Stimulated activated CD4-positive, alpha-beta T cell treated with anti-CD3 and anti-CD28 coated beads, TNF-alpha, amount 100 ng/mL, for 24 hours (primary cell): ENCODE results near the gene LMTK2.

ENCODE experiments used
- DNase-seq, 3 experiments: peaks; one replicate each; pipeline ENCODE4 v3.0.0-alpha.2; 2020; ENCODE audit warnings: low read depth in 3 of 3

The LMTK2 gene

GRCh38 chr7:98106647-98107312, at the start of gene LMTK2:
TSS of gene LMTK2 (plus strand) at chr7:98106862. CDS start at chr7:98107178, 316 bp downstream.
- DNase-seq = peak; percentile 93 to 96 (median 95)

- DNase-seq = no peak
Observed at GRCh38 chr7:98057157-98057556, 49.5 kb upstream of the LMTK2 start.

GRCh38 chr7:98058186-98058585, 48.5 kb upstream of the LMTK2 start:
- DNase-seq = no peak

GRCh38 chr7:98064233-98064632, 42.4 kb upstream of the LMTK2 start:
- DNase-seq = no peak

- no peak for DNase-seq
Observed at GRCh38 chr7:98066208-98066607, 40.5 kb upstream of the LMTK2 start.

GRCh38 chr7:98066934-98067507, 39.6 kb upstream of the LMTK2 start:
- no peak for DNase-seq

- DNase-seq = no peak
Observed at GRCh38 chr7:98073047-98073446, 33.6 kb upstream of the LMTK2 start.

- DNase-seq = no peak
Observed at GRCh38 chr7:98075801-98076200, 30.9 kb upstream of the LMTK2 start.

- DNase-seq = no peak
Observed at GRCh38 chr7:98077762-98078161, 28.9 kb upstream of the LMTK2 start.

GRCh38 chr7:98078197-98078870, 28.3 kb upstream of the LMTK2 start:
- no peak for DNase-seq

- no peak for DNase-seq
Observed at GRCh38 chr7:98079891-98080648, 26.6 kb upstream of the LMTK2 start.

GRCh38 chr7:98081319-98081718, 25.3 kb upstream of the LMTK2 start:
- DNase-seq = no peak

GRCh38 chr7:98084631-98085030, 22.0 kb upstream of the LMTK2 start:
- no peak for DNase-seq

- DNase-seq = no peak
Observed at GRCh38 chr7:98085674-98086073, 21.0 kb upstream of the LMTK2 start.

- DNase-seq = no peak
Observed at GRCh38 chr7:98086281-98086718, 20.4 kb upstream of the LMTK2 start.

- DNase-seq = no peak
Observed at GRCh38 chr7:98088109-98088508, 18.6 kb upstream of the LMTK2 start.

- DNase-seq = no peak
Observed at GRCh38 chr7:98090116-98090515, 16.5 kb upstream of the LMTK2 start.

GRCh38 chr7:98091061-98091460, 15.6 kb upstream of the LMTK2 start:
- DNase-seq = no peak

GRCh38 chr7:98091523-98091922, 15.1 kb upstream of the LMTK2 start:
- DNase-seq = no peak

- no peak for DNase-seq
Observed at GRCh38 chr7:98097042-98097645, 9.5 kb upstream of the LMTK2 start.

- no peak for DNase-seq
Observed at GRCh38 chr7:98100088-98100487, 6.6 kb upstream of the LMTK2 start.

GRCh38 chr7:98102170-98102569, 4.5 kb upstream of the LMTK2 start:
- DNase-seq = no peak
